Chondrocyte (in vitro differentiated cells): ENCODE data around the gene GLS. TPM values are rescaled to one million over a fixed set of nuclear protein-coding genes. Genes with fewer than 3 reads are reported as not detected.

Experiments used
- DNase-seq: peaks from one replicate; pipeline ENCODE4 v3.0.0; 2021; ENCODE audit warnings: mixed read lengths, low spot score
- H3K27ac Mint-ChIP-seq: one replicate; pipeline ENCODE4 v1.8.0; 2021; ENCODE audit warnings: mild to moderate bottlenecking, moderate library complexity, mixed read lengths; ENCODE audit not compliant: unreplicated experiment
- H3K27me3 Mint-ChIP-seq: 2 replicates; pipeline ENCODE4 v1.8.0; 2021; ENCODE audit warnings: low read depth, mixed read lengths
- H3K36me3 Mint-ChIP-seq: 2 replicates; pipeline ENCODE4 v1.8.0; 2021; ENCODE audit warnings: low read depth, mixed read lengths
- H3K4me1 Mint-ChIP-seq: 2 replicates; pipeline ENCODE4 v1.8.0; 2021; ENCODE audit warnings: low read depth, mild to moderate bottlenecking, mixed read lengths
- H3K4me3 Mint-ChIP-seq: one replicate; pipeline ENCODE4 v1.8.0; 2021; ENCODE audit warnings: mild to moderate bottlenecking, moderate library complexity, mixed read lengths; ENCODE audit not compliant: unreplicated experiment
- H3K9me3 Mint-ChIP-seq: 2 replicates; pipeline ENCODE4 v1.8.0; 2021; ENCODE audit warnings: low read depth, mixed read lengths
- CTCF ChIP-seq: fragments of 200-600 bp; sonication (generic); IDR thresholded peaks from 2 replicates; pipeline ENCODE4 v1.5.0; 2021; ENCODE audit warnings: antibody characterized with exemption, mild to moderate bottlenecking, moderate library complexity
- total RNA-seq: library from RNA; stranded (reverse); gene quantifications from 3 replicates; pipeline ENCODE4 v1.2.1, GENCODE V29; 2021

Gene GLS
- total RNA-seq, 1 donor from 2014 or later, result 234 TPM

- Mint-ChIP-seq H3K36me3 (peaks cover 23% of the 10 kb centered on the region), H3K27ac (peak overlapping the region; percentile 49), H3K4me1 (peaks cover 28% of the 10 kb centered on the region), H3K4me3 (no peak overlapping the region), H3K9me3 (no peaks in the 10 kb centered on the region), H3K27me3 (no peaks in the 10 kb centered on the region)
- TF ChIP-seq CTCF, result no peak
- no peak for DNase-seq
These were observed 81.4 kb downstream of the GLS start for GRCh38 chr2:190961918-190962487.

- no peak for DNase-seq
- H3K27ac Mint-ChIP-seq, result peak overlapping the region; percentile 13
- TF ChIP-seq CTCF, result no peak
- no peaks in the 10 kb centered on the region for H3K9me3 Mint-ChIP-seq
- H3K4me3 Mint-ChIP-seq, result no peak overlapping the region
- H3K27me3 Mint-ChIP-seq, result no peaks in the 10 kb centered on the region
- peaks cover 26% of the 10 kb centered on the region for H3K36me3 Mint-ChIP-seq
- peaks cover 28% of the 10 kb centered on the region for H3K4me1 Mint-ChIP-seq
These were observed 82.5 kb downstream of the GLS start for GRCh38 chr2:190963088-190963487.

GRCh38 chr2:190964170-190964795 is 83.7 kb downstream of the GLS start:
- peaks cover 19% of the 10 kb centered on the region for H3K4me1 Mint-ChIP-seq
- peaks cover 25% of the 10 kb centered on the region for H3K36me3 Mint-ChIP-seq
- H3K27me3 Mint-ChIP-seq, result no peaks in the 10 kb centered on the region
- H3K27ac Mint-ChIP-seq, result peak overlapping the region; percentile 5
- H3K4me3 Mint-ChIP-seq, result no peak overlapping the region
- DNase-seq, result no peak
- no peaks in the 10 kb centered on the region for H3K9me3 Mint-ChIP-seq
- no peak for TF ChIP-seq CTCF

GRCh38 chr2:190965580-190966222 is 85.1 kb downstream of the GLS start:
- peaks cover 9% of the 10 kb centered on the region for H3K4me1 Mint-ChIP-seq
- DNase-seq, result no peak
- no peak for TF ChIP-seq CTCF
- H3K27me3 Mint-ChIP-seq, result no peaks in the 10 kb centered on the region
- H3K27ac Mint-ChIP-seq, result no peak overlapping the region
- H3K36me3 Mint-ChIP-seq, result peaks cover 32% of the 10 kb centered on the region
- no peak overlapping the region for H3K4me3 Mint-ChIP-seq
- no peaks in the 10 kb centered on the region for H3K9me3 Mint-ChIP-seq

GRCh38 chr2:190968522-190968921 is 87.9 kb downstream of the GLS start:
- no peak for DNase-seq
- H3K36me3 Mint-ChIP-seq, result peaks cover 42% of the 10 kb centered on the region
- H3K4me1 Mint-ChIP-seq, result no peaks in the 10 kb centered on the region
- H3K27ac Mint-ChIP-seq, result peak overlapping the region; percentile 47
- no peaks in the 10 kb centered on the region for H3K9me3 Mint-ChIP-seq
- H3K4me3 Mint-ChIP-seq, result no peak overlapping the region
- no peaks in the 10 kb centered on the region for H3K27me3 Mint-ChIP-seq
- TF ChIP-seq CTCF, result no peak
